SU-DHL-6 (cell line): ENCODE results near the gene SLC5A10.

Experiments
- CTCF ChIP-seq: fragments of 200-600 bp; sonication (generic); IDR thresholded peaks from one replicate; pipeline ENCODE4 v1.5.1; 2017; ENCODE audit warnings: antibody characterized with exemption, mild to moderate bottlenecking, low read length, moderate library complexity; ENCODE audit not compliant: insufficient read depth, poor library complexity, severe bottlenecking
- EZH2phosphoT487 ChIP-seq: fragments of 200-600 bp; sonication (generic), shearing (Covaris generic); conservative IDR thresholded peaks from 2 replicates; pipeline ENCODE4 v1.6.1; 2018; ENCODE audit warnings: mild to moderate bottlenecking, antibody characterized with exemption, low read length, moderate library complexity, mixed read lengths

GRCh38 chr17:19005789-19006430 is 53.9 kb downstream of the SLC5A10 start:
- TF ChIP-seq CTCF, result no peak
- TF ChIP-seq EZH2phosphoT487, result no peak
